CD4-positive, CD25-positive, alpha-beta regulatory T cell (primary cell): ENCODE data around the gene CELF2. TPM values are rescaled to one million over a fixed set of nuclear protein-coding genes. Genes with fewer than 3 reads are reported as not detected.

Experiments
- ATAC-seq, 2 donors: fragments of 150-1000 bp; cut with Tn5 transposase; one replicate each; pipeline ENCODE4 v1.10.0; 2021; ENCODE audit warnings: low read depth in 2 of 2, moderate number of reproducible peaks in 2 of 2, moderate library complexity in 1 of 2
- DNase-seq, 3 donors: peaks; one replicate each; pipeline versions ENCODE4 v3.0.0 to v3.0.0-alpha.2; 2012 to 2022; ENCODE audit warnings: mixed read lengths in 1 of 3
- H3K27ac ChIP-seq: one replicate; pipeline ENCODE4 v1.7.0; 2013; ENCODE audit warnings: mild to moderate bottlenecking, low read length; ENCODE audit not compliant: insufficient read depth, poor library complexity, severe bottlenecking
- H3K27me3 ChIP-seq: one replicate; pipeline ENCODE4 v1.7.0; 2013; ENCODE audit warnings: low read length; ENCODE audit not compliant: control insufficient read depth, insufficient read depth
- H3K36me3 ChIP-seq: one replicate; pipeline ENCODE4 v1.7.0; 2013; ENCODE audit warnings: mild to moderate bottlenecking, low read length, moderate library complexity; ENCODE audit not compliant: control insufficient read depth, insufficient read depth
- H3K4me1 ChIP-seq: 2 replicates; pipeline ENCODE4 v1.7.0; 2013; ENCODE audit warnings: mild to moderate bottlenecking, low read length; ENCODE audit not compliant: insufficient read depth, control insufficient read depth, poor library complexity, severe bottlenecking
- H3K4me3 ChIP-seq: one replicate; pipeline ENCODE4 v1.7.0; 2013; ENCODE audit warnings: low read depth, mild to moderate bottlenecking, low read length, moderate library complexity
- H3K9me3 ChIP-seq, 2 experiments: 1 replicate in 1 of 2; 2 replicates in 1 of 2; pipeline ENCODE4 v1.7.0; 2013; ENCODE audit warnings: low read length in 2 of 2, mild to moderate bottlenecking in 1 of 2, moderate library complexity in 1 of 2; ENCODE audit not compliant: control insufficient read depth in 2 of 2
- H3K27ac Mint-ChIP-seq, 3 donors: one replicate each; pipeline ENCODE4 v1.8.0; 2020 to 2022; ENCODE audit warnings: mild to moderate bottlenecking in 3 of 3, mixed read lengths in 3 of 3, moderate library complexity in 2 of 3
- H3K27me3 Mint-ChIP-seq: one replicate; pipeline ENCODE4 v1.8.0; 2022; ENCODE audit warnings: mild to moderate bottlenecking, mixed read lengths
- H3K36me3 Mint-ChIP-seq: one replicate; pipeline ENCODE4 v1.8.0; 2020; ENCODE audit warnings: mixed read lengths
- H3K4me1 Mint-ChIP-seq, 4 donors: one replicate each; pipeline ENCODE4 v1.8.0; 2020 to 2022; ENCODE audit warnings: mixed read lengths in 4 of 4, mild to moderate bottlenecking in 1 of 4
- H3K4me3 Mint-ChIP-seq, 4 donors: one replicate each; pipeline ENCODE4 v1.8.0; 2020 to 2022; ENCODE audit warnings: mild to moderate bottlenecking in 4 of 4, mixed read lengths in 4 of 4, moderate library complexity in 3 of 4
- H3K9me3 Mint-ChIP-seq, 7 donors: one replicate each; pipeline ENCODE4 v1.8.0; 2020 to 2022; ENCODE audit warnings: mixed read lengths in 7 of 7, mild to moderate bottlenecking in 3 of 7, moderate library complexity in 2 of 7
- polyA plus RNA-seq, 4 donors: library from polyadenylated mRNA; unstranded; fragments of 300-500 nt; fragmentation: Illumina TruSeq; gene quantifications; one replicate each; pipeline ENCODE4 v1.2.3, GENCODE V29; 2021
- total RNA-seq: library from RNA; stranded (reverse); gene quantifications from one replicate; pipeline ENCODE4 v1.2.3, GENCODE V29; 2022

The CELF2 gene
- total and polyA plus RNA-seq, 5 donors from 2014 or later = 117 to 230 (median 150) TPM

DNA sequence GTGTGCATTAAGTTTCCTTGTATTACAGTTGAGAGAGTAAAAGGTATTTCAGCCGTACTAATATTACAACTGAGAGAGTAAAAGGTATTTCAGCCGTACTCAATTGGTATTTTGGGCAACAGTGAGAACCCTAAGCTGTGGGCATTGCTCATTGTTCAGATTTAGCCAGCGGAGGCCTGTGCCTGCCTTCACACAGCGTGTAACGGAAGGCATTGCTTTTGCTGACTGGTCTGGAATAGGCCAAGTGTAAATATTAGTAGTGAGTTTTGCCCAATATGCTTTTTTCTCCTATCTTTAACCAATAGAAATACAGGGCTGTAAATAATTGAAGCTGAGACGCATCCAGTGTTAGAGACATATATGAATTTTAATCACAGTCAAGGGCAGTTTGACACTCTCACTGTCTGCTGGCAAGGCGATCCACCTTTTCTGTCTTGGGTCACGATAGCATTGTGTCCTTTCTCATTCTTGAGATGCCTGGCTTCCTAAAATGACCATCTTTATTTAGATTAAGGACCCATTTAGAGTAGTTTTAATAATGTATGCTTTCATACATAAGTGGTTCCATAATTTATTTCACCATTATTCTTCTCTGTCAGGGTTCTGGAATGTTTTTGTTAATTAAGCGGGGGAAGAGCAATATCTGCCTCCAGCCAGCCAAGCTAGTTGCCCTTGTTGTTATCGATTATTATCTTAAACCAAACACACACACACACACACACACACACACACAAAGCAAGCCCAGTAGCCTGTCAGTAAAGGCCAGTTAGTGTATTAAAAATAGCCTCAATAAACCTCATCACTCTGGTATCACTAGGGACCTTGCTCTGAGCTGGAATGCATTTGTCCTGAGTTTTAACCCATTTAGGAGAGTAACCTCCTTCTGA is 130.7 kb downstream of the CELF2 start:
- Mint-ChIP-seq H3K4me3 (peak overlapping the region; percentile 83 to 94 (median 88)), H3K27me3 (no peaks in the 10 kb centered on the region), H3K27ac (peak overlapping the region; percentile 97 to 100 (median 98)), H3K4me1 (peaks cover 44 to 100% (median 76%) of the 10 kb centered on the region in 4 donors), H3K9me3 (no peaks in the 10 kb centered on the region), H3K36me3 (no peaks in the 10 kb centered on the region)
- H3K27me3 ChIP-seq = no peaks in the 10 kb centered on the region
- no peak for DNase-seq
- peaks cover 90% of the 10 kb centered on the region for H3K4me1 ChIP-seq
- no peaks in the 10 kb centered on the region for H3K36me3 ChIP-seq
- ATAC-seq = no peak
- H3K27ac ChIP-seq = peak overlapping the region; percentile 94
- H3K4me3 ChIP-seq = peak overlapping the region; percentile 78
- H3K9me3 ChIP-seq = no peaks in the 10 kb centered on the region

DNA sequence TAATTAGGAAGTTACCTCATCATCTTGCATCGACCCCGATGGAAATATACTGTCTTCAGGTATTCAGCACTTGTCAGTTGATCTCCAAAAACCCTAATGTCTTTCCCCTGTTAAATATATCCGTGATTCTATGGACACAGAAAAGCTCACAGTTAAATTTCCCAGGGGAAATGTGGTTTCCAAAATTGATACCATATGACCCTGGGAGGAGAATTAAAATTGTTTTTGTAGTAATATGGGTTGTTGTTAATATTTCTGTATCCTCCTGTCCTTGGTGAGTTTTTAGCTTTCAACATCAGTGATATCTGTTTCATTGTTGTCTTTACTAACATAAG is 132.1 kb downstream of the CELF2 start:
- Histone ChIP-seq H3K4me1 (peaks cover 82% of the 10 kb centered on the region), H3K27me3 (no peaks in the 10 kb centered on the region), H3K4me3 (peak overlapping the region; percentile 78), H3K27ac (peak overlapping the region; percentile 94), H3K9me3 (no peaks in the 10 kb centered on the region), H3K36me3 (no peaks in the 10 kb centered on the region)
- Mint-ChIP-seq H3K27me3 (no peaks in the 10 kb centered on the region), H3K4me1 (peaks cover 53 to 100% (median 82%) of the 10 kb centered on the region in 4 donors), H3K36me3 (no peaks in the 10 kb centered on the region), H3K9me3 (no peaks in the 10 kb centered on the region), H3K27ac (peak overlapping the region; percentile 97 to 100 (median 98)), H3K4me3 (peak overlapping the region; percentile 83 to 94 (median 88))
- ATAC-seq (no peak), DNase-seq (no peak)

DNA sequence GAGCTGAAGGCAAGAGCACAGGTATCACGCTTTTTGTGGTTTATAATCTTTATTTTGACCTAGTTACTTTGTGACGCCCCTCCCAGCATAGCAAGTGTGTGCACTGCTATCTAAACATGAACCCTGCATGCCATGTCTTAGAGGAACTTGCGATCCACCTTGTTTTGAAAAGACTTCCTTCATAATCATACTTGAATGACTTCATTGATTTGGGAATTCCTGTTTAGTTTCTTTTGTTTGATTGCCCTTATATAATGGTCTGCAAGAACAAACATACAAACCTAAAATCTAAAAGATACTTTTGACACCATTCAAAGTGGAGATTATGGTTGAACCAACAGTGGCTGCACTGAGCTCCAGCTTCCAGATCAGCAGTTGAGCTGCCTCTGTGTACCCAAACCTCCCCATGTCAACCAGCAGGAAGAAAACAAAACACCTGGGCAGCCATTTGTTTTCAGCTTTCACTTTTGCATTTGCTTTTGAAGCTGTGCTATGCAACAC is 132.6 kb downstream of the CELF2 start:
- Histone ChIP-seq H3K27ac (peak overlapping the region; percentile 94), H3K36me3 (no peaks in the 10 kb centered on the region), H3K4me1 (peaks cover 80% of the 10 kb centered on the region), H3K4me3 (peak overlapping the region; percentile 78), H3K9me3 (no peaks in the 10 kb centered on the region), H3K27me3 (no peaks in the 10 kb centered on the region)
- DNase-seq (peak in 2 of 3 donors; percentile 75 to 76), ATAC-seq (peak; percentile 48 to 61)
- H3K9me3 Mint-ChIP-seq = no peaks in the 10 kb centered on the region
- peak overlapping the region; percentile 83 to 94 (median 88) for H3K4me3 Mint-ChIP-seq
- peaks cover 50 to 100% (median 80%) of the 10 kb centered on the region in 4 donors for H3K4me1 Mint-ChIP-seq
- H3K27me3 Mint-ChIP-seq = no peaks in the 10 kb centered on the region
- no peaks in the 10 kb centered on the region for H3K36me3 Mint-ChIP-seq
- H3K27ac Mint-ChIP-seq = peak overlapping the region; percentile 97 to 100 (median 98)

DNA sequence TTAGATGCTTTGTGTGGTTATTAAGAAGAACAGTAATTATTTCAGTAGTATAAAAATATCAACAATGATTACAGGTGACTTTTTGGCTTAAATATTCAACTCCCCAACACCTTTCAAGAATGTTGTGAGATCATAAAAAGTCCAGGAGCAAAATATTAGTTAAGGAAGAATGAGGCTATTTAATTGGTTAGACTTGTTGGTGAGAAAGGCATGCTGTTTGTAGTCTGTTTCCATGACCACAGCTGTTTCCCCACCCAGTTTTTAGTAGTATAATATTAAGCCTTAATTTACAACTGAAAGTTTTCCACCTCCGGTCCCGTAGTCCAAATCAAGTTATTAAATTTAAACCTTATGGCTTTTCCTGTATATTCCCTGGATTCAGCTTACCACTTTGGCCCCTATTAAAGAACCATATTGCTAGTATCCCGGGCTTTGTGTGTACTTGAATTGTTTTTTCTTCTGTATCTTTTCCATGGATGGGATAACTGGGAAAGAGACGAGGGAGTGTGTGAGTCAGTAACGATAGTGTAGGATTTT is 133.3 kb downstream of the CELF2 start:
- Mint-ChIP-seq H3K27me3 (no peaks in the 10 kb centered on the region), H3K9me3 (no peaks in the 10 kb centered on the region), H3K4me1 (peaks cover 46 to 98% (median 76%) of the 10 kb centered on the region in 4 donors), H3K27ac (peak overlapping the region; percentile 97 to 100 (median 98)), H3K36me3 (no peaks in the 10 kb centered on the region), H3K4me3 (peak overlapping the region; percentile 83 to 94 (median 88))
- H3K27ac ChIP-seq = peak overlapping the region; percentile 94
- ATAC-seq = no peak
- no peaks in the 10 kb centered on the region for H3K36me3 ChIP-seq
- H3K27me3 ChIP-seq = no peaks in the 10 kb centered on the region
- peak in 1 of 3 donors; percentile 49 for DNase-seq
- peak overlapping the region; percentile 78 for H3K4me3 ChIP-seq
- no peaks in the 10 kb centered on the region for H3K9me3 ChIP-seq
- peaks cover 73% of the 10 kb centered on the region for H3K4me1 ChIP-seq

DNA sequence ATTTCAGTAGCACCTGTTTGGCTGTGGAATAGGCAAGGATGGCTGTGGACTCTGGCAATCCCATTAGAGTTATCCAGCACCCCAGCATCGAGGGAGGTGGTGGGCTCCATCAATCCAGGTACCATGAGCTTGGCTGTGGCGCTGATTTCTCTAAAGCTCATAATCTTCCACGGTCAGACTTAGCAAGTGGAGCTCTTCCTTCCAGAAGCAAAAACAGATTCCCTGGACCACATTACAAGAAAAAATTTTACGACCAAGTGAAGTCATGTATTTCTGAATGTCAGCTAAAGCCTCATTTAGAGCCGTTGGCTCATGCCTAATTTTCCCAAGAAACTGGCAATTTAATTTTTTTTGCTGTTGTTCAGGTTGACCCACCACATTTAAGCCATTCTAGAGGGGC is 135.1 kb downstream of the CELF2 start:
- H3K4me1 Mint-ChIP-seq = peaks cover 39 to 97% (median 71%) of the 10 kb centered on the region in 4 donors
- DNase-seq (no peak), ATAC-seq (no peak)
- H3K4me3 ChIP-seq = no peak overlapping the region
- no peaks in the 10 kb centered on the region for H3K36me3 Mint-ChIP-seq
- H3K9me3 ChIP-seq = no peaks in the 10 kb centered on the region
- no peaks in the 10 kb centered on the region for H3K27me3 Mint-ChIP-seq
- H3K4me1 ChIP-seq = peaks cover 55% of the 10 kb centered on the region
- H3K4me3 Mint-ChIP-seq = peak overlapping the region in 2 of 4 donors; percentile 18 to 80
- H3K27me3 ChIP-seq = no peaks in the 10 kb centered on the region
- H3K9me3 Mint-ChIP-seq = peaks cover 0 to 3% (median 0%) of the 10 kb centered on the region in 7 donors
- no peaks in the 10 kb centered on the region for H3K36me3 ChIP-seq
- peak overlapping the region; percentile 2 for H3K27ac ChIP-seq
- peak overlapping the region; percentile 86 to 100 (median 97) for H3K27ac Mint-ChIP-seq

DNA sequence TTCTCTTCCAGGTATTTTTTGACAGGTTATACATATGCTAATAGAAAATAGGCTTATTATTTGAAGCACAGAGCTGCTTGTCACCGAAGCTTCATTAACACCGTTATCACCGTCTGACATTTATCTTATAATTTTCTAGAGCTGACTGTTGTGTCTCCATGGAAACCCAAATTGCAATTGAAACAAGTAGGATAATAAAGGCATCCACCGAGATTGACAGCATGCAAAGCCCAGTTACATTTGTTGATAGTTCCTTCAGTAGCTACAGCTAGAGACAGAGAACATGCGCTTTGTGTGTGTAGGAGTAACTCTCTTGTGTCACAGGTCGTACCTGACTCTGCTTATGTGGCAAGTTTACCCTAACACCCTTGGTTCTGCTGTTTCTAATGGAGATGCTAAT is 135.6 kb downstream of the CELF2 start:
- no peak overlapping the region for H3K27ac ChIP-seq
- ATAC-seq = no peak
- H3K4me3 Mint-ChIP-seq = peak overlapping the region in 1 of 4 donors; percentile 80
- no peaks in the 10 kb centered on the region for H3K27me3 Mint-ChIP-seq
- H3K9me3 ChIP-seq = no peaks in the 10 kb centered on the region
- peaks cover 0 to 3% (median 0%) of the 10 kb centered on the region in 7 donors for H3K9me3 Mint-ChIP-seq
- H3K27ac Mint-ChIP-seq = peak overlapping the region; percentile 59 to 97 (median 90)
- H3K4me3 ChIP-seq = no peak overlapping the region
- H3K27me3 ChIP-seq = no peaks in the 10 kb centered on the region
- no peaks in the 10 kb centered on the region for H3K36me3 ChIP-seq
- H3K4me1 Mint-ChIP-seq = peaks cover 42 to 97% (median 73%) of the 10 kb centered on the region in 4 donors
- no peaks in the 10 kb centered on the region for H3K36me3 Mint-ChIP-seq
- no peak for DNase-seq
- peaks cover 50% of the 10 kb centered on the region for H3K4me1 ChIP-seq

DNA sequence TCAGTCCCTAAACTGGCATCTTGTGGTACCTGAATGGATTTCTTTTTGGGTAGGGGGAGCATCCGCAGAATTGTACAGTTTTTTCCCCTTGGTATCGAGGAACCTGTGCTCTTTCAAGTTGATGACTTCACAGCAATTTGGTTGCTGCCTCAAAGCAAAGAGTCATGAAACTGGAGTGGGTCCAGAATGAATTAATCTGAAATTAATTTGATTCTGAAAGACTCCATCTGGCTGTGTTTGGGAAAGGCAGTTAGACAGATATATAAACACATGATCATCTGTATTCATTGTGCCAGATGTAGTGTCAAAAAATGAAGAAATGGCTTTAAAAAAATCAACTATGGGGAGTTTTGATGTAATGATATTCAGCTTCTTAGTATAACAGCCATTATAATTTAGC is 136.1 kb downstream of the CELF2 start:
- peaks cover 42 to 97% (median 70%) of the 10 kb centered on the region in 4 donors for H3K4me1 Mint-ChIP-seq
- H3K27ac Mint-ChIP-seq = peak overlapping the region; percentile 59 to 97 (median 90)
- H3K36me3 Mint-ChIP-seq = no peaks in the 10 kb centered on the region
- Histone ChIP-seq H3K4me3 (no peak overlapping the region), H3K9me3 (no peaks in the 10 kb centered on the region), H3K27me3 (no peaks in the 10 kb centered on the region), H3K27ac (no peak overlapping the region), H3K36me3 (no peaks in the 10 kb centered on the region), H3K4me1 (peaks cover 45% of the 10 kb centered on the region)
- DNase-seq (no peak), ATAC-seq (no peak)
- peaks cover 0 to 3% (median 0%) of the 10 kb centered on the region in 7 donors for H3K9me3 Mint-ChIP-seq
- peak overlapping the region in 2 of 4 donors; percentile 7 to 16 for H3K4me3 Mint-ChIP-seq
- no peaks in the 10 kb centered on the region for H3K27me3 Mint-ChIP-seq
